Upper lobe of right lung (tissue), 1 donor: ENCODE measurements around the gene FBXO8. TPM values are rescaled to one million over a fixed set of nuclear protein-coding genes. Genes with fewer than 3 reads are reported as not detected.

Experiments
- ATAC-seq: fragments of 200-7000 bp; cut with Tn5 transposase; one replicate; pipeline ENCODE4 v1.9.1; 2020; ENCODE audit warnings: mild to moderate bottlenecking, moderate library complexity
- DNase-seq: peaks from one replicate; pipeline ENCODE4 v3.0.0-alpha.2; 2020
- H3K27ac ChIP-seq: fragments of 200-600 bp; one replicate; pipeline ENCODE4 v1.8.0; 2022
- H3K27me3 ChIP-seq: fragments of 200-600 bp; one replicate; pipeline ENCODE4 v1.8.0; 2022; ENCODE audit warnings: mild to moderate bottlenecking
- H3K36me3 ChIP-seq: fragments of 200-600 bp; one replicate; pipeline ENCODE4 v1.8.0; 2022
- H3K4me1 ChIP-seq: fragments of 200-600 bp; one replicate; pipeline ENCODE4 v1.8.0; 2022
- H3K4me3 ChIP-seq: fragments of 200-600 bp; one replicate; pipeline ENCODE4 v1.8.0; 2022; ENCODE audit warnings: mild to moderate bottlenecking
- H3K9me3 ChIP-seq: fragments of 200-600 bp; one replicate; pipeline ENCODE4 v1.8.0; 2022
- intact Hi-C: fragments of 100-400 bp; cut with DNase I; formaldehyde crosslinking; loops from one replicate; pipeline ENCODE4 v1.11.0; 2022
- total RNA-seq: library from RNA; stranded (reverse); fragmentation: NEBNext Ultra II Directional; extraction: Animal tissue kit (Norgen Biotek cat#: 25700); gene quantifications from one replicate; pipeline ENCODE4 v1.2.1, GENCODE V29; 2021
- TF ChIP-seq, protein P1 (sequence below): fragments of 200-600 bp; IDR thresholded peaks from one replicate; pipeline ENCODE4 v1.8.0; 2022; ENCODE audit warnings: antibody characterized with exemption
- donor health status: DM: no; HTN: yes; CAD: no; lungs with severe emphysema.

The FBXO8 gene
- total RNA-seq, 1 donor from 2014 or later, result 33.8 TPM

DNA sequence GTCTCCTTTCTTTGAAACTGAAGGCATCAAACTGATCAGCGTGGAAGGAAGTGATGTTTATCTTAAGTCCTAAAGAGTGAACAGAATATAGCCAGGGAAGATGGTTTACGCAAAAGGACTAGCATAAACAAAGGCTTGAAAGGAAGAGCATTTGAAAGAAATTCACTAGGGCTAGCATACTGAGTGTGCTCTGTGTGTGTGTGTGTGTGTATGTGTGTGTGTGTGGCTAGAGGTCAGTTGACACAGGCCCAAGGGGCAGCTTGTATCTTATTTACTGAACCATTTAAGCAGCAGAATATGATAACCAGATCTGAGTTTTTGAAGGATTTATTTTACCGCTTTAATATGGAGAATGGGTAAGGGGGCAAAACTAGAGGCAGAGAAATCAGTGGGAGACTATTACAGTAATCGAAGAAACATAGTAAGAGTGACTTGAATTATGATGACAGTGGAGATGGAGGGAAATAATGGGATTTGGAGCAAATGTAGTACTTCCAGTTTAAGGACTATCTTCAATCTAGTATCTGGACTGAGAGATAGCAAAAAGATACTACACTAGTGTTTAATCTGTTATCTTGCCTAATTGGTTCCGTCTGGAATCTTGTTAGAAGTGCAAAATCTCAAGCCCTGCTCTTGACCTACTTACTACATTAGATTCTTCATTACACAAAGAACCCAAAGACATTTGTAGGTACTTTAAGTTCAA is 37.2 kb upstream of the FBXO8 start:
- ATAC-seq (peak; percentile 66), DNase-seq (no peak)
- intact Hi-C loops, result no loop called here
- Histone ChIP-seq H3K4me3 (no peak overlapping the region), H3K36me3 (peaks cover 19% of the 10 kb centered on the region), H3K9me3 (no peaks in the 10 kb centered on the region), H3K27ac (no peak overlapping the region), H3K4me1 (no peaks in the 10 kb centered on the region), H3K27me3 (no peaks in the 10 kb centered on the region)
- TF ChIP-seq, protein P1, sequence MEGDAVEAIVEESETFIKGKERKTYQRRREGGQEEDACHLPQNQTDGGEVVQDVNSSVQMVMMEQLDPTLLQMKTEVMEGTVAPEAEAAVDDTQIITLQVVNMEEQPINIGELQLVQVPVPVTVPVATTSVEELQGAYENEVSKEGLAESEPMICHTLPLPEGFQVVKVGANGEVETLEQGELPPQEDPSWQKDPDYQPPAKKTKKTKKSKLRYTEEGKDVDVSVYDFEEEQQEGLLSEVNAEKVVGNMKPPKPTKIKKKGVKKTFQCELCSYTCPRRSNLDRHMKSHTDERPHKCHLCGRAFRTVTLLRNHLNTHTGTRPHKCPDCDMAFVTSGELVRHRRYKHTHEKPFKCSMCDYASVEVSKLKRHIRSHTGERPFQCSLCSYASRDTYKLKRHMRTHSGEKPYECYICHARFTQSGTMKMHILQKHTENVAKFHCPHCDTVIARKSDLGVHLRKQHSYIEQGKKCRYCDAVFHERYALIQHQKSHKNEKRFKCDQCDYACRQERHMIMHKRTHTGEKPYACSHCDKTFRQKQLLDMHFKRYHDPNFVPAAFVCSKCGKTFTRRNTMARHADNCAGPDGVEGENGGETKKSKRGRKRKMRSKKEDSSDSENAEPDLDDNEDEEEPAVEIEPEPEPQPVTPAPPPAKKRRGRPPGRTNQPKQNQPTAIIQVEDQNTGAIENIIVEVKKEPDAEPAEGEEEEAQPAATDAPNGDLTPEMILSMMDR, result no peak

DNA sequence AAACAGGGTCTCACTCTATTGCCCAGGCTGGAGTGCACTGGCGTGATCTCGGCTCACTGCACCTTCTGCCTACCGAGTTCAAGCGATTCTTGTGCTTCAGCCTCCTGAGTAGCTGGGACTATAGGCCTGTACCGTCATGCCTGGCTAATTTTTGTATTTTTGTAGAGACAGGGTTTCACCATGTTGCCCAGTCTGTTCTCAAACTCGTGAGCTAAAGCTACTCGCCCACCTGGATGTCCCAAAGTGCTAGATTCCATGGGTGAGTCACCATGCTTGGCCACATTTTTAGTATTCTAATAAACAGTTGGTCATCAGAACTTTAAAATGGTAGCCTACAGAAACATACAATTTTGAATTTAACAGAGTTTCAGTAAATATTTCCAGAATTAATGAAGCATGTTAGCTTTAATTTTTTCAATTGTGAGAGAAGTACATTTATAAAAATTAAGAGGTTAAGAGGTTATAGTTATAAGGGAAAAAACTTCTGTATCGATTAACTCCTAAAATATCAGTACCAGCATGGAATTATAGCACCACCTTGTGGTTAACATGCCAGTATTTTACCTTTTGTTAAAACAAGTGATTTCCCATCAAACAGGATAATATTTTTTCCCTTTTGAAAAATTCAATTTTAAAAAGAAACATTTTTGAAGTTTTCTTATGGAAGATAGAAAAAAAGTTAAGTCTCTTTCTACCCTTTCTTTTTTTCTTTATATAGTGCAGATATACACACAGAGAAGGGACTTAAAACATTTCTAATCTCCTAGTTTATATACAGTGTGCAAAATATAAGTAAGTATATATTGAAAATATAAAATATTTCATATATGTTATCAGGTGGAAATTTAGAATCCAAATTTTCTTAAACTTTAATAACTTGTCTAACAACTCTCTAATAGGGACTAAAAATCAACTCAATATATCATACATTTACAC is 35.6 kb upstream of the FBXO8 start:
- Histone ChIP-seq H3K4me3 (no peak overlapping the region), H3K27me3 (no peaks in the 10 kb centered on the region), H3K27ac (no peak overlapping the region), H3K36me3 (peaks cover 19% of the 10 kb centered on the region), H3K9me3 (no peaks in the 10 kb centered on the region), H3K4me1 (no peaks in the 10 kb centered on the region)
- TF ChIP-seq, protein P1, result peak; percentile 67
- DNase-seq (no peak), ATAC-seq (no peak)
- intact Hi-C loops, result no loop called here

DNA sequence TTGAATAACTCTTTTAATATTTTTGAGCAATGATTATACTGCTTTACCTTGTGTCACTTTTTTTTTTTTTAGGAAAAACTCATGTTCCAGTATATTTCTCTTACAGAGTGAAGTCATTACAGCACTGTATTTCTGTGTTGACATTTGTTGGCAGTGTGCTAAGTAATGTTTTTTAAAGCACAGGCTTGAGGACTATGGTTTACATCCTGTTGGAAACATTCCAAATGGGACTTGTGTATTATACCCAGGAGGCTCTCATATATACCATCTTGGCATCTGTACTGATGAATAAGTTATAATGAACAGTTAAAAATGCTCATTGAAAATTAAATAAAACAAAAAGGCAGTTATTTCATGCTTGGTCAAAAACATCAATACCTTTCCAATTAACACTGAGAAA is 34.1 kb upstream of the FBXO8 start:
- H3K27me3 ChIP-seq, result no peaks in the 10 kb centered on the region
- TF ChIP-seq, protein P1, result no peak
- intact Hi-C loops, result no loop called here
- H3K36me3 ChIP-seq, result peaks cover 23% of the 10 kb centered on the region
- DNase-seq (no peak), ATAC-seq (no peak)
- H3K27ac ChIP-seq, result no peak overlapping the region
- no peak overlapping the region for H3K4me3 ChIP-seq
- H3K4me1 ChIP-seq, result no peaks in the 10 kb centered on the region
- H3K9me3 ChIP-seq, result no peaks in the 10 kb centered on the region

DNA sequence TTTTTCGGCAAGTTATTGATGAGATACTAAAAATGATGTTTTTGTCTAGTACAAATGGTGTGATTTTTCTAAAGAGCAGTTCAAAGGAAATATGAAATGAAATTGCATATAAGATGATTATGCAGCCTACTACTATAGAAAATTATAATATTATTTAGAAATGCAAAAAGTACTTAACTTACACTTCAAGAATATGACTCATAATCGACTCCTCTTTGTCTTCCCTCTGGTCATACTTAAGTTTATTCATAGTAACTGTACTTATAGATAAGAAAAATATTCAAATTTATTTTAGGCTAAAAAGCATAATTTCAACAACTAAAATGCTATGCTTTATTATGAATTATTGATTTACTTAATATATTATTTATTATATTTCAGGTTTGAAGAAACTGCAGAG is 33.5 kb upstream of the FBXO8 start:
- TF ChIP-seq, protein P1, result no peak
- Histone ChIP-seq H3K4me1 (no peaks in the 10 kb centered on the region), H3K9me3 (no peaks in the 10 kb centered on the region), H3K4me3 (no peak overlapping the region), H3K27me3 (no peaks in the 10 kb centered on the region), H3K36me3 (peaks cover 29% of the 10 kb centered on the region), H3K27ac (no peak overlapping the region)
- ATAC-seq (no peak), DNase-seq (no peak)
- intact Hi-C loops, result no loop called here

DNA sequence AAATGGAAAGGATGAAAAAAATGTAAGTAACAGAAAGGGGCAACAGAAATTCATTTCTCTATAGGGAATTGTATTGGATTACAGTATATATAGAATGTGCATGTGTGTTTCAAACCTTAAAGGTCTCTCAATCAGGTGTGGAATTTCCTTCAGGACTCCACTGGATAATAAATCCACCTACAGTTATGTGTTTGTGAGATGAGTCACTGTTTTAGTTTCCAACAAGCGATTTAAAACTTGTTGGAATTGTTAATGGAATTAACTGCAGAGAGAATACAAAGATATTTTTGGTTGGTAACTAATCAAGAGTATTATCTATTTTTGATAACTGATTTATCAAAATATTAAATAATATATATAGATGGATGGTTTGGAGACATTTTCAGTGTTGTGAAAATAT is 33.1 kb upstream of the FBXO8 start:
- Histone ChIP-seq H3K9me3 (no peaks in the 10 kb centered on the region), H3K27me3 (no peaks in the 10 kb centered on the region), H3K36me3 (peaks cover 32% of the 10 kb centered on the region), H3K4me3 (no peak overlapping the region), H3K4me1 (no peaks in the 10 kb centered on the region), H3K27ac (no peak overlapping the region)
- intact Hi-C loops, result no loop called here
- TF ChIP-seq, protein P1, result no peak
- ATAC-seq, result no peak
- DNase-seq, result no peak
